Hematopoietic multipotent progenitor cell (in vitro differentiated cells): Measurements from ENCODE around the gene SFRP2. TPM values are rescaled to one million over a fixed set of nuclear protein-coding genes. Genes with fewer than 3 reads are reported as not detected.

ENCODE experiments used
- DNase-seq, 3 donors: peaks; one replicate each; pipeline ENCODE4 v3.0.0-alpha.2; 2011 to 2015; ENCODE audit warnings: low read depth in 2 of 3, low spot score in 2 of 3
- total RNA-seq: library from RNA; depleted of rRNA; stranded (reverse); fragments of >200 nt; gene quantifications from one replicate; pipeline ENCODE4 v1.2.3, GENCODE V29; 2012

The SFRP2 gene
- total RNA-seq, 1 donor: not detected

GRCh38 chr4:153733751-153734448 is 55.0 kb downstream of the SFRP2 start:
- DNase-seq: no peak

DNA sequence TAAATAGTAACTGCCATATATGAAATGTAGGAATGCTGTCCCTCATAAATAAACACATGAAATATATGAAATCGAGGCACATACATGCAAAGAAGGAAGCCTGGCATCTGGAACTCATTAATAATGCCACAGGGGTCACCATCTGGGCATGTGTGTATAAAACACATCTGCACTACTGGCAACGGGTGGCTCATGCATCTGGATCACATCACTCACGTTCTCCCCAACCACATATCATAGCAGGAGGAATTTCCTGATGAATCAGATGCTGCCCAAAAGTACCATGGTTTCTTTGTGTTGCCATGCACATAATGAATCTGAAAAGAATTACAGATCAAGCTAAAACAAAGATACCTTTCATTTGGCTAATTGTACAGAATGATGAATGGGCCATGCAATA is 57.6 kb downstream of the SFRP2 start:
- peak in 1 of 3 donors; percentile 6 for DNase-seq

Other genes with a start within 250 kb of the SFRP2 start
- 3.5 TPM for gene TLR2, start 104.8 kb downstream of the SFRP2 start, total RNA-seq
- gene RNF175, start 29.1 kb downstream of the SFRP2 start, total RNA-seq: not detected